ENCODE data around the gene MSRB1. TPM values are rescaled to one million over a fixed set of nuclear protein-coding genes. Genes with fewer than 3 reads are reported as not detected.
"Not testable (repeated sequence)": the region's sequence is repeated elsewhere in the genome, so short reads cannot be mapped to it uniquely, and the experiment has no call there.

Gene MSRB1
- total RNA-seq, 1 donor, result 40.1 TPM

- no peak for DNase-seq (ENCODE audit: low read depth in 2 of 3, low spot score in 2 of 3)
Measured at GRCh38 chr16:1941162-1942046, 1.6 kb downstream of the MSRB1 start.

- DNase-seq (ENCODE audit: low read depth in 2 of 3, low spot score in 2 of 3), result no peak
Measured at GRCh38 chr16:1940273-1941161, 2.5 kb downstream of the MSRB1 start.

- not testable (repeated sequence) for DNase-seq (ENCODE audit: low read depth in 2 of 3, low spot score in 2 of 3)
Measured at GRCh38 chr16:1939833-1940232, 3.2 kb downstream of the MSRB1 start.

- no peak for DNase-seq (ENCODE audit: low read depth in 2 of 3, low spot score in 2 of 3)
Measured at GRCh38 chr16:1938910-1939309, 4.1 kb downstream of the MSRB1 start.

GRCh38 chr16:1938316-1938715 is 4.7 kb downstream of the MSRB1 start:
- no peak for DNase-seq (ENCODE audit: low read depth in 2 of 3, low spot score in 2 of 3)

- DNase-seq (ENCODE audit: low read depth in 2 of 3, low spot score in 2 of 3), result no peak
Measured at GRCh38 chr16:1936945-1937479, 6.0 kb downstream of the MSRB1 start.

- no peak for DNase-seq (ENCODE audit: low read depth in 2 of 3, low spot score in 2 of 3)
Measured at GRCh38 chr16:1933097-1933661, 9.8 kb downstream of the MSRB1 start.

- no peak for DNase-seq (ENCODE audit: low read depth in 2 of 3, low spot score in 2 of 3)
Measured at GRCh38 chr16:1932050-1933028, 10.7 kb downstream of the MSRB1 start.

- DNase-seq (ENCODE audit: low read depth in 2 of 3, low spot score in 2 of 3), result no peak
Measured at GRCh38 chr16:1930338-1930720, 12.7 kb downstream of the MSRB1 start.

GRCh38 chr16:1929578-1930337 is 13.2 kb downstream of the MSRB1 start:
- peak; percentile 86 for DNase-seq (ENCODE audit: low read depth in 2 of 3, low spot score in 2 of 3)

- peak in 2 of 3 donors; percentile 29 to 35 for DNase-seq (ENCODE audit: low read depth in 2 of 3, low spot score in 2 of 3)
Measured at GRCh38 chr16:1929105-1929504, 13.9 kb downstream of the MSRB1 start.

GRCh38 chr16:1926271-1926670 is 16.7 kb downstream of the MSRB1 start:
- DNase-seq (ENCODE audit: low read depth in 2 of 3, low spot score in 2 of 3), result no peak

GRCh38 chr16:1924095-1924494 is 18.9 kb downstream of the MSRB1 start:
- DNase-seq (ENCODE audit: low read depth in 2 of 3, low spot score in 2 of 3), result no peak

- peak in 2 of 3 donors; percentile 21 to 33 for DNase-seq (ENCODE audit: low read depth in 2 of 3, low spot score in 2 of 3)
Measured at GRCh38 chr16:1923299-1924034, 19.5 kb downstream of the MSRB1 start.

- DNase-seq (ENCODE audit: low read depth in 2 of 3, low spot score in 2 of 3), result no peak
Measured at GRCh38 chr16:1922357-1922756, 20.6 kb downstream of the MSRB1 start.

GRCh38 chr16:1920727-1921171 is 22.2 kb downstream of the MSRB1 start:
- DNase-seq (ENCODE audit: low read depth in 2 of 3, low spot score in 2 of 3), result peak in 2 of 3 donors; percentile 47 to 51

GRCh38 chr16:1920122-1920521 is 22.9 kb downstream of the MSRB1 start:
- not testable (repeated sequence) for DNase-seq (ENCODE audit: low read depth in 2 of 3, low spot score in 2 of 3)

GRCh38 chr16:1919327-1919998 is 23.5 kb downstream of the MSRB1 start:
- no peak for DNase-seq (ENCODE audit: low read depth in 2 of 3, low spot score in 2 of 3)
